OCI-LY1 (cell line): Measurements from ENCODE around the gene UBR3.

ENCODE experiments used
- EZH2 ChIP-seq: fragments of 200-600 bp; sonication (generic), shearing (Covaris generic); IDR thresholded peaks from 2 replicates; pipeline ENCODE4 v1.8.0; 2017; ENCODE audit warnings: borderline replicate concordance, mixed run types, mild to moderate bottlenecking, antibody characterized with exemption, low read length, moderate library complexity, mixed read lengths
- TF ChIP-seq, protein P1 (sequence below): fragments of 200-600 bp; sonication (generic), shearing (Covaris generic); IDR thresholded peaks from 2 replicates; pipeline ENCODE4 v1.5.1; 2017; ENCODE audit warnings: mild to moderate bottlenecking, antibody characterized with exemption, low read length, moderate library complexity, mixed read lengths

DNA sequence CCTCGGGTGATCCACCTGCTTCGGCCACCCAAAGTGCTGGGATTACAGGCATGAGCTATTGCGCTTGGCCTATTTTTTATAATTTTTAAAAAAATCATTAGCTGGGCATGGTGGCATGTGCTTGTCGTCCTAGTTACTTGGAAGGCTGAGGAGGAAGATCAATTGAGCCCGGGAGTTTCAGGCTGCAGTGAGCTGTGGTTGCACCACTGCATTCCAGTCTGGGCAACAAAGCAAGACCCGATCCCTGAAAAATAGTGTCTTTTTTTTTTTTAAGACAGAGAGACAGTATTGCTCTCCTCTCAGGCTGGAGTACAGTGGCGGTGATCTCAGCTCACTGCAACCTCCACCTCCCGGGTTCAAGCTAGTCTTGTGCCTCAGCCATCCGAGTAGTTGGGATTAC is 23.8 kb upstream of the UBR3 start:
- TF ChIP-seq, protein P1, sequence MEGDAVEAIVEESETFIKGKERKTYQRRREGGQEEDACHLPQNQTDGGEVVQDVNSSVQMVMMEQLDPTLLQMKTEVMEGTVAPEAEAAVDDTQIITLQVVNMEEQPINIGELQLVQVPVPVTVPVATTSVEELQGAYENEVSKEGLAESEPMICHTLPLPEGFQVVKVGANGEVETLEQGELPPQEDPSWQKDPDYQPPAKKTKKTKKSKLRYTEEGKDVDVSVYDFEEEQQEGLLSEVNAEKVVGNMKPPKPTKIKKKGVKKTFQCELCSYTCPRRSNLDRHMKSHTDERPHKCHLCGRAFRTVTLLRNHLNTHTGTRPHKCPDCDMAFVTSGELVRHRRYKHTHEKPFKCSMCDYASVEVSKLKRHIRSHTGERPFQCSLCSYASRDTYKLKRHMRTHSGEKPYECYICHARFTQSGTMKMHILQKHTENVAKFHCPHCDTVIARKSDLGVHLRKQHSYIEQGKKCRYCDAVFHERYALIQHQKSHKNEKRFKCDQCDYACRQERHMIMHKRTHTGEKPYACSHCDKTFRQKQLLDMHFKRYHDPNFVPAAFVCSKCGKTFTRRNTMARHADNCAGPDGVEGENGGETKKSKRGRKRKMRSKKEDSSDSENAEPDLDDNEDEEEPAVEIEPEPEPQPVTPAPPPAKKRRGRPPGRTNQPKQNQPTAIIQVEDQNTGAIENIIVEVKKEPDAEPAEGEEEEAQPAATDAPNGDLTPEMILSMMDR, result no peak
- TF ChIP-seq EZH2, result no peak
